Hematopoietic multipotent progenitor cell treated with erythropoietin and hydrocortisone succinate and interleukin-3 and kit ligand, for 17 days (in vitro differentiated cells): ENCODE measurements around the gene CEP128.
"Not testable (repeated sequence)": the region's sequence is repeated elsewhere in the genome, so short reads cannot be mapped to it uniquely, and the experiment has no call there.

Experiments
- DNase-seq: peaks from one replicate; pipeline ENCODE4 v3.0.0-alpha.2; 2015; ENCODE audit warnings: low spot score

The CEP128 gene

DNA sequence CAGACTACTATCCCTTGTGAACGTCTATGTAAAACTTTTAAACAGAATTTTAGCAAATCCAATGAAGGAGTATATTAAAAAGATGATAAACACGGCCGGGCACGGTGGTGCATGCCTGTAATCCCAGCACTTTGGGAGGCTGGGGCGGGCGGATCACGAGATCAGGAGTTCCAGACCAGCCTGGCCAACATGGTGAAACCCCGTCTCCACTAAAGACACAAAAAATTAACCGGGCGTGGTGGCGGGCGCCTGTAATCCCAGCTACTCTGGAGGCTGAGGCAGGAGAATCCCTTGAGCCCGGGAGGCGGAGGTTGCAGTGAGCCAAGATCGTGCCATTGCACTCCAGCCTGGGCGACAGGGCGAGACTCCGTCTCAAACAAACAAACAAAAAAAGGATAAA lies 11.7 kb upstream of the CEP128 start:
- DNase-seq, result not testable (repeated sequence)

DNA sequence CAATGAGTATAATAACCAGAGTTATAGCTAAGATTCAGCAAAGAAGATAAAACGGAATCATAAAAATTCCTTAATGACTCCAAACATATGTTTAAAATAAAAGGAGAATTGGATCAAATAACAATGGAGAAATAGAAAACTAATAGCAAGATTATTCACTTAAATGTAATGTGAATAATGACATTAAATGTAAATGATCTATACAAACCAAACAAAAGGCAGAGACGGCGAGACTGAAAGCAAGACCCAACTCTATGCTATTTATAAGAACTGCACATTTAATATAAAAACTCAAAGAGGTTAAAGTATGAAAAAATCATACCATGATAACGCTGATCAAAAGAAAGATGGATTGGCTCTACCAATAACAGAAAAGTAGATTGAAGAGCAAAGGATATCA lies 10.0 kb upstream of the CEP128 start:
- no peak for DNase-seq

DNA sequence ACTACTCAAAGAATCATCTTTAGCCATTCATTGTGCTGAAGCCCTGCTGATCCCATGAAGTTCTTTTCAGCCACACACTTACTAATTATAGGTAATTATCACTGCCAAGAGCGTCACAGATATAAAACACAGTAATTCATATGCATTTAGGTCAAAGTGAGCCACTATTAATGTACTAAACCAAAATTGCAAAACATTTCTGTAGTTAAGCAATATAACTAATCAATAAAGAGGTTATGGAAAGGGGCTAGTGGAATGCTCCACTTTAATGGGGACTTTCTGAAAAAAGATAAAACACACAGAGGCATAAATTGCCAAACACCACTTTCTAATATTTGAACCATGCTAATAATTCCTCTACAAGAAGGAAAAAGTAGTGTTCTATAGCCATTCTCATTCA lies 6.8 kb upstream of the CEP128 start:
- no peak for DNase-seq

DNA sequence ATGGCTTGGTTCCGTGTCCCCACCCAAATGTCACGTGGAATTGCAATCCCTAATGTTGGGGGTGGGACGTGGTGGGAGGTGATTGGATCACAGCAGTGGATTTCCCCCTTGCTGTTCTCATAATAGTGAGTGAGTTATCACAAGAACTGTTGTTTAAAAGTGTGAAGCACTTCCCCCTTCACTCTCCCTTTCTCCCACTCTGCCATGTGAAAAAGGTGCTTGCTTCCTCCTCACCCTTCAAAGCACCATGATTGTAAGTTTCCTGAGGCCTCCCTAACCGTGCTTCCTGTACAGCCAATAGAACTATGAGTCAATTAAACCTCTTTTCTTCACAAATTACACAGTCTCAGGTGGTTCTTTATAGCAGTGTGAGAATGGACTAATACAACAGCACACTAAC lies 5.3 kb upstream of the CEP128 start:
- DNase-seq, result no peak

DNA sequence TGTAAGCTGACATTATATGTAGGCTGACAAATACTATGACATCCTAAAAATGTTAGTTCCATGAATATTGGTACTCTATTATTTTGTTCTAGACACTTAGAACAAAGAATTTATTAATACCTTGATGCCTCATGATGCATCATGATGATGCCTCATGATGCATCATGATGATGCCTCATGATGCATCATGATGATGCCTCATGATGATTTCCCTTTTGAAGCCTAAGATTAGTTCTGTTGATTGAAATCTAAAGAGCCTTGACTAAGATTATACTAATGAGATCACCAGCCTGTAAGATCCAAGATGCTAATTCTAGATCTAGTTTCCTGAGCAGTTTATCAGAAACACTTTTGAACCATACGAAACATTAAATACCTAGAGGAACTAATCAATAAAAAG lies 4.6 kb upstream of the CEP128 start:
- no peak for DNase-seq

DNA sequence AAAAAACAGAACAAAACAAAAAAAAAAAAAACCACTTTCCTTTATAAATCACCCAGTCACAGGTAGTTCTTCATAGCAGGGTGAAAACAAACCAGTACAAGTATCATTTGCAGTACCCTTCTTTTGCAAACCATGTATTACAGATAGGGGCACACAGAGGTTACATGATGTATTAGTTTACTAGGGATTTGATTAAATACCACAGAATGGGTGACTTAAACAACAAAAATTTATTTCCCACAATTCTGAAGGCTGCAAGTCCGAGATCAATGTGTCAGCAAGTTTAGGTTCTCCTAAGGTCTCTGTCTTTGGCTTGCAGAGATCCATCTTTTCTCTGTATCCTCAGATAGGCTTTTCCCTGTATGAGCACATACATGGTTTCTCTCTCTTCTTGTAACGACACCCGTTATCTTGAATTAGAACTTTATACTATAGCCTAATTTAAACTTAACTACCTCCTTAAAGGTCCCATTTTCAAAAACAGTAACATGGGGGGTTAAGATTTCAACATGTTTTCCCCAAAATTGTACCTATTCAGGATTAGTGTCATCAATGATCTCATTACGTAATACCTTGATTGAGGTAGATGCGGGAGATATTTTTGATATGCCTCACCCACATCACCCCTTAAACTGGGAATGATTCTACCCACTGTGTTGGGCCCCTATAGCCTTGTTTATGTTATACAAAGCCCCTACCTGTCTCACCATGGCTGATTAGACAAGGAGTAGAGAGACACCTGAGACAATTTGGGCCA lies 3.5 kb upstream of the CEP128 start:
- DNase-seq, result no peak

DNA sequence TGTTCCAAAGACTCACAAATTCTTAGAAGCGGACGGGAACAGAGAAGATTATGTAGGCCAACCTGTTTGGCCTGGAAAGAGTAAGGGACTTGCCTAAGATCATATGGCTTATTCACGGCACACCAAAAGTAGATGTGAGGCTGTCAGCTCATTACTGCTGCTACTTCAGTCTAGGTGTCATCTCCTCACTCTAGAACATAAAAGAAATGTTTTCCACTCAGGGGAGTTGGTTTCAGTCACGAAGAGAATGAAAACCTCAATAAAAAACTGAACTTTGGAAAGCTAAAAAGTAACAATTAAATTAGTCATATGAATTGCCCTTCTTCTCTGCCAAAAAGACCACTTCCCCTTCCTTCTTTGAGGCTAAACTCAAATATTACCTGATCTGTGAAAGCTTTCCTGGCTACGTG lies 658 bp upstream of the CEP128 start:
- DNase-seq, result no peak

DNA sequence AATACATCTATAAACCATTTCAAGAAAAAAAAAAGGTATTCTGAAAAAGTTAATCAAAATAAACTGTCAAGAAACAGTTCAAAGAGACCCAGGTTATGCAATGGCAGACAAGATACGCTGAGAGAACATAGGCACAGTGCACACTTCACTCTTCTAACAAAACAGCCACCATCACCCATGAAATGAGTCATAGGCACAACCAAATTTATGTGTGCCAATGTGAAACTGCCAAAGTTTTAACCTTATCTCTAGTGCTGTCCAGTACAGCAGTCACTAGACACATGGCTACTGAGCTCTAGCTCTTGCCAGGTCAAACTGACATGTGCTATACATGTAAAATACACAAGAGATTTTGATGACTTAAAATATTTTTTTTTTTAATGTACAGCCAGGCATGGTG lies 1.4 kb downstream of the CEP128 start:
- DNase-seq, result no peak

DNA sequence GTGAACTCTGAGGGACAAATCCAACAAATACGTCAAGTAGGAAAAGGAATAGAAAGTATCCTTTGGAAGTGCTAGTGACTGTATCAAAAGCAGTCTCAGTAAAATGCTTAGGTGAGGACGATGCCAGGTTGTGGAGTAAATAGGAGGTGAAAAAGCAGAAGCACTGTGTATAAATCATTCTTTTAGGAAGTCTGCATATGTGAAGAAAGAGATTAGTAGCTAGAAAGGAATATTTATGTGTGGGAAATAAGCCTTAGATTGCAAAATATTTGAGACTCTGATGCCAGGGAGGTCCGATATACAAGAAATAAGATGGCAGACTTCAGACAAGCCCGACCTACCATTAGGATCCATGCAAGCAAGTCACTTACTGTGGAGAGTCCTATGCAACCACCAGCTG lies 7.9 kb downstream of the CEP128 start:
- no peak for DNase-seq

DNA sequence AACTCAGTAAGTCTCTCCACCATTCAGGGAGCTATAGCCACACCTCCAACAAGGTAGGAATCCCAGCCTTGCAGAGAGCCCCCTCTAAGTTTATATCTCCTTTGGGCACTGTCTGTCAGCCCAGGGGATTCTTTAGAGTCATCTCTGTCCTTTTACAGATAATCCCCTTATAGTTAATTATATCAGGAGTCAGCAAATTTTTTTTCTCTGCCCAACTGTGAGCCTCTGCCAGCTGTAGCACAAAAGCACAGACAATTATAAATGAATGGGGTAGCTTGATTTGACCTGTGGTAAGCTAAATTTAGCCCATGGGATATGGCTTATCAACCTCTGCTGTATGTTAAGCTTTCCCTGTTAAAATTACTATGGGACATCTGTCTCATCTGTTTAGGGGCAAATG lies 8.3 kb downstream of the CEP128 start:
- no peak for DNase-seq

DNA sequence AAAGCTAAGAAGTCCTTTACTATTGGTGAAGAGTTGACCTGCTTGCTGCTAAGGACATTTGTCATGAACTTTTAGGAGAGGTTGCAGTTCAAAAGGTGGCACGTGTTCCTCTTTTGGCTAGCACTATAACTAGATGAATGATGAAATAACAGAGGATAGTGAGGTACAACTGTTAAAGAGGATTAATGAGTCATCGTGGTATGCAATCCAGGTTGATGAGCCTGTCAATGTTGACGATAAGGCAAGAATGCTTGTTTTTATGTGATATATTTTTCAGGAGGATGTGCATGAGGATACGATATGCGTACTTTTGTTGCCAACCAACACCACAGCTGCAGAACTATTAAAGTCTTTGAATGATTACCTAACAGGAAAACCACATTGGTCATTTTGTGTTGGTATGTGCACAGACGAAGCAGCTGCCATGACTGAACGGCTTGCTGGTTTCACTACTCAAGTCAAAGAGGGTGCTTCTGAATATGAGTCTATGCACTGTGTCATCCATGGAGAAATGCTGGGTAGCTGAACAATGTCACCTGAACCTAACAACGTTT lies 10.6 kb downstream of the CEP128 start:
- DNase-seq, result no peak

DNA sequence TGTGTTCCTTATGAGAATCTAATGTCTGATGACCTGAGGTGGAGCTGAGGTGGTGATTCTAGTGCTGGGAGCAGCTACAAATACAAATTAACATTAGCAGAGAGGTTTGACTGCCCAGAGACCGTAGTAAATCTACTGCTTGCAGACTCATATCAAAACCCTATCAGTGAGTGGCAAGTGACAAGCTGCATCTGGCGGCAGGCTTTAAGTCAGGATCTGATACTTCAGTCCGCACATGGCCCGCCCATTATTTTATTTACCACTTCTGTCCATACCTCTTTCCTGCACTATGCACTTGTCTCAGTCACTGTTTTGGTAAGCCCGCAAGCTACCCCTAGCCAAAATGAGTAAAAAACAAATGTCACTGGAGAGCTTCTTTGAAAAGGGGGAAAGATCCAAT lies 11.4 kb downstream of the CEP128 start:
- no peak for DNase-seq

DNA sequence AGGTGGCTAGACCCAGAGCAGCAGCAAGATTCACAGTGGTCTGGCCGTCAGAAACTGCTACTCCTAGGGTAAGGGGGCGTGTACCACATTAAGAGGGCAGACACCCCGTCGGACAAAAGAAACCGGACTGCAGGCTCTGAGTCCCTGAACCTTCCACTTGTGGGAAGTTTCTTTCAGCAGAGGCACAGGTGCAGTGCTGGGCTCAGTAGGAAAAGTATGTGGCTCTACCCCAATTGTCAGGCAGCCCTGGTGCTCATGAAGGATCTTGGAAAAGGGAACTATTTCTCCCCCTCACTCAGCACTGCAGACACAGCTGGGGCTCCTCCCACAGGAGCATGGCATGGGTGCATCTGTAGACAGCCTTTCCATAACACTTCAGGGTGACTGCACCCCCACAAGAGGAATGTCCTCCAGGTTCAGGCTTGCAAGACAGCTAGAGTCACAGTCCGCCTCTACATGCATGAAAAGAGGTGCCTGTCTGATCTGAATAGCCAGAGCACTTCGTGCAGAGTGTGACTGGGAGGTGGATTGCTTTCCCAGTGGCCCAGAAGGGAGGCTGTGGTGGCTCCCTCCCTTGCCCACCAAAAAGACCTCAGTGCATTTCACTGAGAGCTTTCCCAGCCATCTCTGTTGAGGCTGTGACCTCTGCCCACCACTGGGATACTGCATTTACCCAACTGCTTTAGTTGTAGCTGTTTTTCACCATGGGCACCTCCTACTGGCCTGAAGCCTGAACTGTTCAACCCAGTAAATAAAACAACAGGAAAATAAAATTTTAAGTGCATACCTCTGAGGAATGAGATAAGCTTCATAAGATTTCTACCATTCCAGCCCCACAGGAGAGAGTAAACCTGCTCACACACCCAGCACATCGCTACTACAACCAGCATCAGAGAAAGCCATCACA lies 14.2 kb downstream of the CEP128 start:
- DNase-seq, result no peak

DNA sequence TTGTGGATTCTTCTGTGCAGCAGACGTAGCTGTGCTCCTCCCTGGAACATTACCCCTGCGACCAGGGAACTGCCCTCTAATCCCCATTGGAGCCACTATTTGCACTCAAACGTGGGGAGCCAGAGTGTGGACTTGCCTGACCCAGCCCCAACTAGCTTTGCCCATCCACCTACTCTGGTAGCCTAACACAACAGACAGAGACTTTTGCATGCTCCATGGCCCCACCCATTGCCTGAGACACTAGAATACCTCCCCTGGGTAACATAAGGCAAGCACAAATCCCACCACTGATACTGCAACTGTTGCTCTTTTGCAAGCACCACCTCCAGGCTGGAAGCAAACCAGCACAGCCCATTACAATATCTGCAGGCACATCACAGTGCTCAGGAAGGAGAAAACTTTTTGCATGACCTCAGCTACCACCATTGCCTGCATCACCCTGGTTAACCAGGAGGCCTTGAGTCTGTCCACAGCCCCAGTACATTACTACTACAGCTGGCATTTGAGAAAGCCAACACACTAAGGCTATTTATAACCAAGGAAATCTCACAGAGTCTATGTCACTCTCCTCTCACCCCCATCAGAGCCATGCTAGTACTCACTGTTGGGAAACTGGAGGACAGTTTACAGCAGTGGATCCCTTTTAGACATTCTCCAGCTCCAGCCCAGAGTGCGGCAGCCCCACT lies 15.0 kb downstream of the CEP128 start:
- no peak for DNase-seq

DNA sequence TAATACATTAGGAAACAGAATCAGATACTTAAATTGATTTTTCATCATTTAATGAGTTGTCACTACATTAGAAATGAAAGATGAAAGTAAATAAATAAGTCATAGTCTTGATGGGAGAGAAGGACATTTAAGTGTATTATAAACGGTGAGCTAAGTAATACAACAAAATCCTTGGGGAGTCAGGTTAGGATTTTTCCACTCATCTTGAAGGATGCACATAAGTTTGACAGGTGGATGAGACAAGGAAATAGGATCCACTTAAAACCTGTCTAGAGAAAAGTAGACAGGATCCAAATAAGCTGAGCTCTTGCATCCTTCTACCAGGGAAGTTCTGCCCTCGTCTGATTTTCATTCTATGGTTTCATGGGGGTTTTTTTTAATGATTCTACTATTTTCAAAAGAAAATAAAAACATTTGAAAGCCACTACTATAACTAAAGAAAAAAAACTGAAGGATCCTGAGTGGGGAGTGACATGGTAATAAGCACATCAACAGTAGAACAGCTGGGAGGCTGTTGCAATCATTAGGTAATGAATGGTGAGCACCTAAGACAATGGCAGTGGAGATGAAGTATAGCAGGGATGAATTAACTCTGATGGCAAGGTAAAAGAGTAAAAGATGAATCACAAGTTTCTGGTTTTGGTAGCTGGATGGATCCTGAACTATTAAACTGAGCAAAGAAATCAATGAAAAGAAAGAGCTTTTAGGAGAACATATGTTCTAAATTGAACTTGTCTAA lies 17.0 kb downstream of the CEP128 start:
- no peak for DNase-seq

DNA sequence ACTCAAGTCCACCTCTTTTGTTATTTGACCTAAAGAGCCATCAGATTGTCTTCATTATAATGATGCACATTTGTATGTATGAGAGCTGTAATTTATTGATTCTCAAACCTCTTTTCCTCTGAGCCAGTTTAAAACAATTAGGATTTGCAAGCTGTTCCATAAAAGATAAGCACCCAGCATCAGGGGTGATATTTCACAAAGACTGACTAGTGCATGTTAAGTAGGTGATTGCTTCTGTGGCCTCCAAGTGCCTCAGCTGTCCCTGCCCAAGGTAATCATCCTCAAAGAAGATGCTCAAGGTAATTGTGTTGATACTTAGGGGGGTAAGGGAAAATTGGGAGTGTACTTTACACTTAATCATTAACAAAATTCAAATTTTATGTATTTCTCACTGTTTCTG lies 18.2 kb downstream of the CEP128 start:
- DNase-seq, result no peak

DNA sequence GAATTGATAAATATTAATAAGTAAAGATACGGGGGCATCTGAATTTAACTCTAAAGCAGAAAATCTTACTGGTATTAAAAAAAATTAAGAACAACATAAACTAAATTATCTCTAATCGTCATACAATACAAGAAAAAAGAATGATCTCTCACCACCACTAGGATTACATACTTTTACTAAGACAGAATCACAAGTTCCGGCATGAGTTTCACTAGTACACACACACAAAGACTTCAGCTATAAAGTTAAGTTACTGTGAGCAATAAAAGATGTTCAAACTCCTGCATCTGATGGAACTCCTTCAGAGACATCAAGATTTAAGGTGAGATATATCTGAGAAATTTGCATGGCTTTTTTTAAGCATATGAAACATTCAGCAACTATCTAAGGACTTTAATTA lies 21.9 kb downstream of the CEP128 start:
- DNase-seq, result no peak

DNA sequence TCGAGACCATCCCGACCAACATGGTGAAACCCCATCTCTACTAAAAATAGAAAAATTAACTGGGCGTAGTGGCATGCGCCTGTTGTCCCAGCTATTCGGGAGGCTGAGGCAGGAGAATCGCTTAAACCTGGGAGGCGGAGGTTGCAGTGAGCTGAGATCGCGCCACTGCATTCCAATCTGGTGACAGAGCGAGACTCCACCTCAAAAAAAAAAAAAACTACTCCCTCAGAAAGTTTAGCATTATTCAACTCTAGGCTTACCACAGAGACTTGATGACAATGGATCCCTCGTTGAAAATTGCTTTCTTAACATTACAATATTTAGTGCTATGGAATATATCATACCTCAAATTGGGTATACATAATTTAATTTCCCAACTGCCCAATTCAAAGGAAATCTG lies 29.5 kb downstream of the CEP128 start:
- DNase-seq, result not testable (repeated sequence)

DNA sequence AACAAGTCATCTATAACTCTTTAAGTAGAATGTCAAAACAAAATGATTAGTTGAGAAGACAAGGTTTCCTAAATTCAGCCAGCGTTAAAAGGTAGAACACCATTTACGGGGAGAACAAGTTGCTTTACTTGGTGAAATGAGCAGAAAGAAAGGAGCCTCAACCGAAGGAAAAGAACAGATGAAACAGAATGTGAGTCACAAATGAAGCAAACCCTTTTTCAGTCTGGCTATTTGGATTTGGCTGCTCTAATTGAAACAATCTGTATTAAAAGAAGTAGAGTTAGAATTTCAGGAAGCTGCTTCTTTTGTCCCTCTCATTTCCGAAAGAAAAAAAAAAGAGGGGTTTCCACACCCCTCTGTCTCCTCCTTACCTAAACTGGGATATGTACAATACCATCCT lies 34.6 kb downstream of the CEP128 start:
- no peak for DNase-seq

DNA sequence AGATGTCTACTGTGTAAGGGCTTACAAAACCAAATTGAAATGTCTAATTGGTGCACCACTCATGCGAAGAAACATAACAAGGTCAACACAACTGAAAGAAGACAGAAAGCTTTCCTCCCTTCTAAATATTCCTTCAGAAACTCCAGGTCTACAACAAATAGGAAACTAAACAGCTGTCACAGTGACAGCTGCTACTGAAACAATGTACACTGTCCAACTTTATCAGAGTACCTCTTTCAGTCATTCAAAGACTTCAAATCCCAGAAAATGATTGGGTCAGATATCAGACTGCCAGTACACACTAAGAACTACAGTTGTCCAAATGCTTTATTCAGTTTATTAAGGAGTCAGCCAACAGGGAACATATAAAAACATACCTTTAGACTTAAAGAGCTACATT lies 35.2 kb downstream of the CEP128 start:
- no peak for DNase-seq

DNA sequence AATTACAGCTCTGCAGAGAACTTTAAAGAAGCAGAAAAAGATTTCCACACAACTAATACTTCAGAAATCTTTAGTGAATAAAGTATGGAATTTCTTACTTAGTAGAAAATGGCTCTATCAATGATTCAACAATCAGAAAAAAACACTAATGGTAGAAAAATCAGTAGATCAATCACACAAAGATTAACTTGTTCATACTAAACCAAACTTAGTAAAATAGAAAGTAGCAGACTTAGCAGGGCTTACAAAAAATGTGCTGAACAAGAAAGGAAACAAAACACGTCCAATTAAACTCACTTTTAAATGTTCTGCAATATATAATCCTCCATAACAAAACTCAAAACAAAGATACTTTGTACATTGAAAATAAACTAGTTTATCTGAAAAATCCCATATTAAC lies 38.9 kb downstream of the CEP128 start:
- no peak for DNase-seq

DNA sequence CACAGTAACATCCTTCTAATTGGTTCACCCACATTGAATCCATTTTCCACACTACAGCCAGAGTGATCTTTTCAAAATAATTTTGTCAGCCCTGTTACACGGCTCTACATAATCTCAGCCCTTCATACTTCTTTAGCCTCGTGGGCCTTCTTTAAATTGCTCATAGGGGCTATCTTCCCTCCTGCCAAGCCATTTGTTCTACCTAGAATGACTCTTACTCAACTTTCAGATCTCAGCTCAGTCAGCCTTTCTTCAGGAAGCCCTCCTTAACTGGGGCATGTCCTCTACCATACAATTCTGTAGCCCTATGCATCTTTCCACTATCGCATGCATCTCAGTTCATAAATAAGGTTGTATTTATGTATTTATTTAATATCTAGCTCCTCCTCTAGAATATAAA lies 39.7 kb downstream of the CEP128 start:
- DNase-seq, result no peak
